Vagina (tissue), 2 donors: Measurements from ENCODE around the gene ACOT13.

Experiments used
- CTCF ChIP-seq, 3 experiments: fragments of 450-650 bp in 2 of 3; fragments of 200-600 bp in 1 of 3; sonication (generic) in 1 of 3; IDR thresholded peaks; one replicate each; pipeline ENCODE4 v1.5.1; 2017 to 2019; ENCODE audit warnings: antibody characterized with exemption in 3 of 3, mild to moderate bottlenecking in 2 of 3, moderate library complexity in 2 of 3
- POLR2A ChIP-seq, 2 donors: fragments of 450-650 bp; IDR thresholded peaks; one replicate each; pipeline ENCODE4 v1.6.1; 2017; ENCODE audit warnings: antibody characterized with exemption in 2 of 2, mild to moderate bottlenecking in 2 of 2, moderate library complexity in 2 of 2

- TF ChIP-seq CTCF (IDR thresholded peaks at IDR 0.05) (no peak), POLR2A (IDR thresholded peaks at IDR 0.05) (no peak)
Observed at GRCh38 chr6:24683297-24684296, 16.7 kb downstream of the ACOT13 start.
